Measurements from ENCODE around the gene FAM118A. TPM values are rescaled to one million over a fixed set of nuclear protein-coding genes. Genes with fewer than 3 reads are reported as not detected.
"Not testable (repeated sequence)": the region's sequence is repeated elsewhere in the genome, so short reads cannot be mapped to it uniquely, and the experiment has no call there.

The FAM118A gene
- total and polyA plus RNA-seq, 3 donors from 2014 or later, result 70.8 to 104 (median 80.2) TPM

- Histone ChIP-seq H3K27me3 (no peaks in the 10 kb centered on the region), H3K36me3 (ENCODE audit: low read depth, missing control alignments) (no peaks in the 10 kb centered on the region), H3K27ac (no peak overlapping the region), H3K4me3 (no peak overlapping the region), H3K9me3 (no peaks in the 10 kb centered on the region), H3K4me1 (no peaks in the 10 kb centered on the region)
- DNase-seq, result no peak
- 93% methylated on average over 5 of the region's 5 CpGs for WGBS, 2 donors
- intact Hi-C loops (cut with DNase I; ENCODE audit: low total_unique reads), result no loop called here
- TF ChIP-seq CTCF (IDR thresholded peaks at IDR 0.05) (no peak), POLR2A (IDR thresholded peaks at IDR 0.05) (no peak)
Observed at GRCh38 chr22:45353786-45354185, 44.1 kb downstream of the FAM118A start.

- Histone ChIP-seq H3K4me3 (no peak overlapping the region), H3K4me1 (no peaks in the 10 kb centered on the region), H3K36me3 (ENCODE audit: low read depth, missing control alignments) (no peaks in the 10 kb centered on the region), H3K27me3 (no peaks in the 10 kb centered on the region), H3K27ac (no peak overlapping the region), H3K9me3 (no peaks in the 10 kb centered on the region)
- TF ChIP-seq CTCF (IDR thresholded peaks at IDR 0.05) (no peak), POLR2A (IDR thresholded peaks at IDR 0.05) (no peak)
- no peak for DNase-seq
- WGBS, 2 donors, result 96% methylated on average over 1 of the region's 1 CpG
- intact Hi-C loops (cut with DNase I; ENCODE audit: low total_unique reads), result no loop called here
Observed at GRCh38 chr22:45357490-45357889, 47.8 kb downstream of the FAM118A start.

- Histone ChIP-seq H3K27ac (no peak overlapping the region), H3K27me3 (no peaks in the 10 kb centered on the region), H3K36me3 (ENCODE audit: low read depth, missing control alignments) (no peaks in the 10 kb centered on the region), H3K4me1 (no peaks in the 10 kb centered on the region), H3K9me3 (no peaks in the 10 kb centered on the region), H3K4me3 (no peak overlapping the region)
- DNase-seq, result no peak
- WGBS, 2 donors, result 95 to 100% methylated on average over 1 of the region's 1 CpG
- TF ChIP-seq CTCF (IDR thresholded peaks at IDR 0.05) (no peak), POLR2A (IDR thresholded peaks at IDR 0.05) (no peak)
- intact Hi-C loops (cut with DNase I; ENCODE audit: low total_unique reads), result no loop called here
Observed at GRCh38 chr22:45358127-45358526, 48.4 kb downstream of the FAM118A start.

- no peaks in the 10 kb centered on the region for H3K36me3 ChIP-seq (ENCODE audit: low read depth, missing control alignments)
- DNase-seq, result no peak
- TF ChIP-seq CTCF (IDR thresholded peaks at IDR 0.05), result no peak
- TF ChIP-seq POLR2A (IDR thresholded peaks at IDR 0.05), result no peak
- intact Hi-C loops (cut with DNase I; ENCODE audit: low total_unique reads), result no loop called here
- H3K27me3 ChIP-seq, result no peaks in the 10 kb centered on the region
- no peak overlapping the region for H3K4me3 ChIP-seq
- H3K4me1 ChIP-seq, result no peaks in the 10 kb centered on the region
- H3K27ac ChIP-seq, result no peak overlapping the region
- no peaks in the 10 kb centered on the region for H3K9me3 ChIP-seq
- WGBS, 2 donors, result 68 to 69% methylated on average over 4 of the region's 4 CpGs
Observed at GRCh38 chr22:45359627-45360026, 49.9 kb downstream of the FAM118A start.

GRCh38 chr22:45366713-45367112, 57.0 kb downstream of the FAM118A start:
- no peaks in the 10 kb centered on the region for H3K36me3 ChIP-seq (ENCODE audit: low read depth, missing control alignments)
- no peak for DNase-seq
- TF ChIP-seq POLR2A (IDR thresholded peaks at IDR 0.05) (no peak), CTCF (IDR thresholded peaks at IDR 0.05) (no peak)
- H3K27me3 ChIP-seq, result no peaks in the 10 kb centered on the region
- H3K9me3 ChIP-seq, result no peaks in the 10 kb centered on the region
- intact Hi-C loops (cut with DNase I; ENCODE audit: low total_unique reads), result no loop called here
- no peak overlapping the region for H3K27ac ChIP-seq
- no peaks in the 10 kb centered on the region for H3K4me1 ChIP-seq
- H3K4me3 ChIP-seq, result no peak overlapping the region
- 88 to 91% methylated on average over 3 of the region's 3 CpGs for WGBS, 2 donors

GRCh38 chr22:45373592-45373991, 63.9 kb downstream of the FAM118A start:
- 82 to 84% methylated on average over 3 of the region's 3 CpGs for WGBS, 2 donors
- H3K36me3 ChIP-seq (ENCODE audit: low read depth, missing control alignments); H3K4me1 ChIP-seq; DNase-seq; H3K9me3 ChIP-seq; intact Hi-C loops (cut with DNase I; ENCODE audit: low total_unique reads); H3K4me3 ChIP-seq; H3K27me3 ChIP-seq; H3K27ac ChIP-seq: not testable (repeated sequence)
